ENCODE measurements around the gene PANK2. TPM values are rescaled to one million over a fixed set of nuclear protein-coding genes. Genes with fewer than 3 reads are reported as not detected.

PANK2 gene
- total RNA-seq, 1 donor from 2014 or later: 39.7 TPM

- H3K9me3 ChIP-seq (ENCODE audit: control insufficient read depth in 3 of 3, low read length in 3 of 3): no peaks in the 10 kb centered on the region
- H3K9ac ChIP-seq (ENCODE audit: low read depth in 1 of 3, low read length in 3 of 3): no peak overlapping the region
- H3K36me3 ChIP-seq (ENCODE audit: control insufficient read depth in 3 of 3, insufficient read depth in 3 of 3, low read length in 3 of 3): peaks cover 22 to 33% (median 28%) of the 10 kb centered on the region in 3 donors
- no peak overlapping the region for H3K4me3 ChIP-seq (ENCODE audit: low read length in 3 of 3)
- H3K27me3 ChIP-seq (ENCODE audit: control insufficient read depth in 3 of 3, insufficient read depth in 3 of 3, low read length in 3 of 3): no peaks in the 10 kb centered on the region
- peaks cover 0 to 3% (median 3%) of the 10 kb centered on the region in 3 donors for H3K4me1 ChIP-seq (ENCODE audit: control insufficient read depth in 3 of 3, insufficient read depth in 3 of 3, low read length in 3 of 3)
- no peak overlapping the region for H3K27ac ChIP-seq (ENCODE audit: low read depth, low read length)
These were observed 34.7 kb upstream of the PANK2 start for GRCh38 chr20:3854462-3854871.

DNA sequence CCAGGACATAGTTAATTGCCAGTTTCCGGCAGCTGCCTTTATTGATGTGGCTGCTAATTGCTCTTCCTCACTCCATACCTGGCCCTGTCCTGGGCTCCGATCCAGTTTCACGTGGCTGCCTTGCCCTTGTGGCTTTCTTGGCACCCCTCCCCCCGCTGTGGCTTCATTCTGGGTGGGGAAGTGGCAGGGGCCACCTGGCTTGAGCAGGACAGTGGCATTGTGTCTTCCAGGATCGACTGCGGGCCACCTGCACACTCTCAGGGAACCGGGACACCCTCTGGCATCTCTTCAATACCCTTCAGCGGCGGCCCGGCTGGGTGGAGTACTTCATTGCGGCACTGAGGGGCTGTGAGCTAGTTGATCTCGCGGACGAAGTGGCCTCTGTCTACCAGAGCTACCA, 31.8 kb upstream of the PANK2 start:
- Histone ChIP-seq H3K9ac (ENCODE audit: low read depth in 1 of 3, low read length in 3 of 3) (no peak overlapping the region), H3K36me3 (ENCODE audit: control insufficient read depth in 3 of 3, insufficient read depth in 3 of 3, low read length in 3 of 3) (peaks cover 36 to 43% (median 43%) of the 10 kb centered on the region in 3 donors), H3K4me1 (ENCODE audit: control insufficient read depth in 3 of 3, insufficient read depth in 3 of 3, low read length in 3 of 3) (peaks cover 0 to 3% (median 3%) of the 10 kb centered on the region in 3 donors), H3K27me3 (ENCODE audit: control insufficient read depth in 3 of 3, insufficient read depth in 3 of 3, low read length in 3 of 3) (no peaks in the 10 kb centered on the region), H3K27ac (ENCODE audit: low read depth, low read length) (no peak overlapping the region), H3K4me3 (ENCODE audit: low read length in 3 of 3) (no peak overlapping the region), H3K9me3 (ENCODE audit: control insufficient read depth in 3 of 3, low read length in 3 of 3) (no peaks in the 10 kb centered on the region)

DNA sequence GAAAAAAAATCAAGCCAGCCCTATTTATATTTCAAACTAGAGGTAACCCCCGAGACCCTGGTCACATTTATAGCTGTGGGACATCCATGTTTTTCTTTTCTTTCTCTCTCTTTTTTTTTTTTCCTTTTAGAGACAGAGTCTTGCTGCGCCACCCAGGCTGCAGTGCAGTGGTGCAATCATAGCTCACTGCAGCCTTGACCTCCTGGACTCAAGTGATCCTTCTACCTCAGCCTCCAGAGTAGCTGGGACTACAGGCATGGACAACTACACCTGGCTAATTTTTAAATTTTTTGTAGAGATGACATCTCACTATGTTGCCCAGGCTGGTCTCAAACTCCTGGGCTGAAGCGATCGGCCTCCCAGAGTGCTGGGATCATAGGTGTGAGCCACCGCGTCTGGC, 30.5 kb upstream of the PANK2 start:
- Histone ChIP-seq H3K9me3 (ENCODE audit: control insufficient read depth in 3 of 3, low read length in 3 of 3) (no peaks in the 10 kb centered on the region), H3K4me3 (ENCODE audit: low read length in 3 of 3) (no peak overlapping the region), H3K27me3 (ENCODE audit: control insufficient read depth in 3 of 3, insufficient read depth in 3 of 3, low read length in 3 of 3) (no peaks in the 10 kb centered on the region), H3K36me3 (ENCODE audit: control insufficient read depth in 3 of 3, insufficient read depth in 3 of 3, low read length in 3 of 3) (peaks cover 49 to 56% (median 56%) of the 10 kb centered on the region in 3 donors), H3K4me1 (ENCODE audit: control insufficient read depth in 3 of 3, insufficient read depth in 3 of 3, low read length in 3 of 3) (peaks cover 0 to 3% (median 3%) of the 10 kb centered on the region in 3 donors), H3K9ac (ENCODE audit: low read depth in 1 of 3, low read length in 3 of 3) (no peak overlapping the region), H3K27ac (ENCODE audit: low read depth, low read length) (no peak overlapping the region)

DNA sequence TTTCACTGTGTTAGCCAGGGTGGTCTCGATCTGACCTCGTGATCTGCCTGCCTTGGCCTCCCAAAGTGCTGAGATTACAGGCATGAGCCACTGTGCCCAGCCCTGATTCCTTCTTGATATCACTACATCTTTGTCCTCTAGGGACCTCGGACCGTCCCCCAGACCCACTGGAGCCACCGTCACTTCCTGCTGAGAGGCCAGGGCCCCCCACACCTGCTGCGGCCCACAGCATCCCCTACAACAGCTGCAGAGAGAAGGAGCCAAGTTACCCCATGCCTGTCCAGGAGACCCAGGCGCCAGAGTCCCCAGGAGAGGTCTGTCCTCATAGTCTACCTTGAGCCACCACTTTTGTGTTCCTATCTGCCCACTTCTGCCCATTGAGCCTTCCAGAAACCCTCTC, 28.0 kb upstream of the PANK2 start:
- Histone ChIP-seq H3K9ac (ENCODE audit: low read depth in 1 of 3, low read length in 3 of 3) (no peak overlapping the region), H3K4me3 (ENCODE audit: low read length in 3 of 3) (no peak overlapping the region), H3K27ac (ENCODE audit: low read depth, low read length) (no peak overlapping the region), H3K36me3 (ENCODE audit: control insufficient read depth in 3 of 3, insufficient read depth in 3 of 3, low read length in 3 of 3) (peaks cover 71 to 72% (median 72%) of the 10 kb centered on the region in 3 donors), H3K27me3 (ENCODE audit: control insufficient read depth in 3 of 3, insufficient read depth in 3 of 3, low read length in 3 of 3) (no peaks in the 10 kb centered on the region), H3K4me1 (ENCODE audit: control insufficient read depth in 3 of 3, insufficient read depth in 3 of 3, low read length in 3 of 3) (no peaks in the 10 kb centered on the region), H3K9me3 (ENCODE audit: control insufficient read depth in 3 of 3, low read length in 3 of 3) (no peaks in the 10 kb centered on the region)

GRCh38 chr20:3862333-3862732, 26.9 kb upstream of the PANK2 start:
- no peak overlapping the region for H3K27ac ChIP-seq (ENCODE audit: low read depth, low read length)
- H3K4me3 ChIP-seq (ENCODE audit: low read length in 3 of 3): no peak overlapping the region
- H3K27me3 ChIP-seq (ENCODE audit: control insufficient read depth in 3 of 3, insufficient read depth in 3 of 3, low read length in 3 of 3): no peaks in the 10 kb centered on the region
- no peaks in the 10 kb centered on the region for H3K9me3 ChIP-seq (ENCODE audit: control insufficient read depth in 3 of 3, low read length in 3 of 3)
- H3K9ac ChIP-seq (ENCODE audit: low read depth in 1 of 3, low read length in 3 of 3): no peak overlapping the region
- peaks cover 73 to 76% (median 74%) of the 10 kb centered on the region in 3 donors for H3K36me3 ChIP-seq (ENCODE audit: control insufficient read depth in 3 of 3, insufficient read depth in 3 of 3, low read length in 3 of 3)
- no peaks in the 10 kb centered on the region for H3K4me1 ChIP-seq (ENCODE audit: control insufficient read depth in 3 of 3, insufficient read depth in 3 of 3, low read length in 3 of 3)

DNA sequence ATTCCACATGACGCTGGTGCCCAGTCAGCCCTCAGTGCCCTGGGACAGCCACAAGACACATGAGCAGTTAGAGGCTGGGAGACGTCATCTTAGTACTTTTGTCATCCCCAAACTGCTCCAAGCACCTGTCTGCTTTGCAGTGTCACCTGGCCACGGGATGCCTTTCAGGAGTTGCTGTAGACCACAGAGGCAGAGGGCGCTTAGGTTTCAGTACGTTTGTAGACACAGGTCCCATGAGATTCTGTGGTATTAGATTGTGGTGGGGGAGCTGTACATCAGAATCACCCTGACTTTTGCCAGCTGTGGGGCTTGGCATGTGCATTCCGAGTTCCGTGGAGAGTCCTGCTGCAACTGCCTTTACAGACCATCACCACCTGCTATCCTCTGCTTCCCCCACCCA, 25.9 kb upstream of the PANK2 start:
- Histone ChIP-seq H3K4me1 (ENCODE audit: control insufficient read depth in 3 of 3, insufficient read depth in 3 of 3, low read length in 3 of 3) (no peaks in the 10 kb centered on the region), H3K9ac (ENCODE audit: low read depth in 1 of 3, low read length in 3 of 3) (no peak overlapping the region), H3K27ac (ENCODE audit: low read depth, low read length) (no peak overlapping the region), H3K27me3 (ENCODE audit: control insufficient read depth in 3 of 3, insufficient read depth in 3 of 3, low read length in 3 of 3) (no peaks in the 10 kb centered on the region), H3K9me3 (ENCODE audit: control insufficient read depth in 3 of 3, low read length in 3 of 3) (no peaks in the 10 kb centered on the region), H3K36me3 (ENCODE audit: control insufficient read depth in 3 of 3, insufficient read depth in 3 of 3, low read length in 3 of 3) (peaks cover 65 to 69% (median 68%) of the 10 kb centered on the region in 3 donors), H3K4me3 (ENCODE audit: low read length in 3 of 3) (no peak overlapping the region)

DNA sequence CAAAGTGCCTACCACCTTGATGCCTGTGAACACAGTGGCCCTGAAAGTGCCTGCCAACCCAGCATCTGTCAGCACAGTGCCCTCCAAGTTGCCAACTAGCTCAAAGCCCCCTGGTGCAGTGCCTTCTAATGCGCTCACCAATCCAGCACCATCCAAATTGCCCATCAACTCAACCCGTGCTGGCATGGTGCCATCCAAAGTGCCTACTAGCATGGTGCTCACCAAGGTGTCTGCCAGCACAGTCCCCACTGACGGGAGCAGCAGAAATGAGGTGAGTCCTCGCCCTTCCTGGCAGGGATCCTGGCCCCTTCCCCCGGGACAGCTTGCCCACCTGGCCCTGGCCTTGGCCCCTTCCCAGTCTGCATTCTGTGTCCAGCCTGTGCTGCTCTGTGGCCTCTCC, 24.7 kb upstream of the PANK2 start:
- H3K36me3 ChIP-seq (ENCODE audit: control insufficient read depth in 3 of 3, insufficient read depth in 3 of 3, low read length in 3 of 3): peaks cover 60 to 66% (median 63%) of the 10 kb centered on the region in 3 donors
- no peak overlapping the region for H3K27ac ChIP-seq (ENCODE audit: low read depth, low read length)
- H3K4me1 ChIP-seq (ENCODE audit: control insufficient read depth in 3 of 3, insufficient read depth in 3 of 3, low read length in 3 of 3): no peaks in the 10 kb centered on the region
- H3K9ac ChIP-seq (ENCODE audit: low read depth in 1 of 3, low read length in 3 of 3): no peak overlapping the region
- no peaks in the 10 kb centered on the region for H3K9me3 ChIP-seq (ENCODE audit: control insufficient read depth in 3 of 3, low read length in 3 of 3)
- no peaks in the 10 kb centered on the region for H3K27me3 ChIP-seq (ENCODE audit: control insufficient read depth in 3 of 3, insufficient read depth in 3 of 3, low read length in 3 of 3)
- H3K4me3 ChIP-seq (ENCODE audit: low read length in 3 of 3): no peak overlapping the region

- H3K36me3 ChIP-seq (ENCODE audit: control insufficient read depth in 3 of 3, insufficient read depth in 3 of 3, low read length in 3 of 3): peaks cover 63 to 73% (median 63%) of the 10 kb centered on the region in 3 donors
- H3K27me3 ChIP-seq (ENCODE audit: control insufficient read depth in 3 of 3, insufficient read depth in 3 of 3, low read length in 3 of 3): no peaks in the 10 kb centered on the region
- H3K27ac ChIP-seq (ENCODE audit: low read depth, low read length): no peak overlapping the region
- H3K4me3 ChIP-seq (ENCODE audit: low read length in 3 of 3): no peak overlapping the region
- no peaks in the 10 kb centered on the region for H3K4me1 ChIP-seq (ENCODE audit: control insufficient read depth in 3 of 3, insufficient read depth in 3 of 3, low read length in 3 of 3)
- H3K9ac ChIP-seq (ENCODE audit: low read depth in 1 of 3, low read length in 3 of 3): no peak overlapping the region
- H3K9me3 ChIP-seq (ENCODE audit: control insufficient read depth in 3 of 3, low read length in 3 of 3): no peaks in the 10 kb centered on the region
These were observed 23.9 kb upstream of the PANK2 start for GRCh38 chr20:3865152-3865886.

DNA sequence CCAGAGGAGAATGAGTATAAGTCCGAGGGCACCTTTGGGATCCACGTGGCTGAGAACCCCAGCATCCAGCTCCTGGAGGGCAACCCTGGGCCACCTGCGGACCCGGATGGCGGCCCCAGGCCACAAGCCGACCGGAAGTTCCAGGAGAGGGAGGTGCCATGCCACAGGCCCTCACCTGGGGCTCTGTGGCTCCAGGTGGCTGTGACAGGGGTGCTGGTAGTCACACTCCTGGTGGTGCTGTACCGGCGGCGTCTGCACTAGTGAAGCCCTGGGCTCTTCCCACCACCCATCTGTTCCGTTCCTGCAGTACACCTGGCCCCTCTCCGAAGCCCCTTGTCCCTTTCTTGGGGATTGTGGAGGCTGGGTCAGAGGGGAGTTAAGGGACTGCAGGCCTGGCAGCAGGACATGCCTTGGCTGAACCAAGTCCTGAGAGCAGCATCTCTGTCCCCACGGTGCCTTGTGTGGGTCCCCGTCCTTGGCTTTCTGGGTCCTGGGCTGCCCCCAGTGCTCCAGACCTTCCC, 23.2 kb upstream of the PANK2 start:
- no peaks in the 10 kb centered on the region for H3K9me3 ChIP-seq (ENCODE audit: control insufficient read depth in 3 of 3, low read length in 3 of 3)
- no peaks in the 10 kb centered on the region for H3K4me1 ChIP-seq (ENCODE audit: control insufficient read depth in 3 of 3, insufficient read depth in 3 of 3, low read length in 3 of 3)
- H3K4me3 ChIP-seq (ENCODE audit: low read length in 3 of 3): no peak overlapping the region
- no peaks in the 10 kb centered on the region for H3K27me3 ChIP-seq (ENCODE audit: control insufficient read depth in 3 of 3, insufficient read depth in 3 of 3, low read length in 3 of 3)
- no peak overlapping the region for H3K27ac ChIP-seq (ENCODE audit: low read depth, low read length)
- no peak overlapping the region for H3K9ac ChIP-seq (ENCODE audit: low read depth in 1 of 3, low read length in 3 of 3)
- H3K36me3 ChIP-seq (ENCODE audit: control insufficient read depth in 3 of 3, insufficient read depth in 3 of 3, low read length in 3 of 3): peaks cover 63 to 74% (median 63%) of the 10 kb centered on the region in 3 donors

GRCh38 chr20:3866464-3866863, 22.7 kb upstream of the PANK2 start:
- Histone ChIP-seq H3K4me3 (ENCODE audit: low read length in 3 of 3) (no peak overlapping the region), H3K27me3 (ENCODE audit: control insufficient read depth in 3 of 3, insufficient read depth in 3 of 3, low read length in 3 of 3) (no peaks in the 10 kb centered on the region), H3K36me3 (ENCODE audit: control insufficient read depth in 3 of 3, insufficient read depth in 3 of 3, low read length in 3 of 3) (peaks cover 61 to 74% (median 64%) of the 10 kb centered on the region in 3 donors), H3K9ac (ENCODE audit: low read depth in 1 of 3, low read length in 3 of 3) (no peak overlapping the region), H3K9me3 (ENCODE audit: control insufficient read depth in 3 of 3, low read length in 3 of 3) (no peaks in the 10 kb centered on the region), H3K27ac (ENCODE audit: low read depth, low read length) (no peak overlapping the region), H3K4me1 (ENCODE audit: control insufficient read depth in 3 of 3, insufficient read depth in 3 of 3, low read length in 3 of 3) (no peaks in the 10 kb centered on the region)
